Transverse colon (tissue), 4 donors: ENCODE measurements around the gene UBR3. TPM values are rescaled to one million over a fixed set of nuclear protein-coding genes. Genes with fewer than 3 reads are reported as not detected.

ENCODE experiments used
- DNase-seq: peaks from one replicate; pipeline ENCODE4 v3.0.0-alpha.2; 2019
- H3K27ac ChIP-seq, 4 donors: fragments of 200-600 bp; sonication (generic); 2 replicates each; pipeline ENCODE4 v1.5.1; 2016 to 2018; ENCODE audit warnings: inconsistent platforms in 4 of 4
- H3K27me3 ChIP-seq: fragments of 200-600 bp; sonication (generic); 2 replicates; pipeline ENCODE4 v1.5.1; 2017; ENCODE audit warnings: inconsistent platforms
- H3K36me3 ChIP-seq, 4 donors: fragments of 200-600 bp; sonication (generic); 2 replicates each; pipeline ENCODE4 v1.5.1; 2017 to 2019; ENCODE audit warnings: inconsistent platforms in 4 of 4
- H3K4me1 ChIP-seq, 4 donors: fragments of 200-600 bp; sonication (generic); 2 replicates each; pipeline ENCODE4 v1.5.1; 2017 to 2020; ENCODE audit warnings: inconsistent platforms in 4 of 4
- H3K4me3 ChIP-seq, 4 donors: fragments of 200-600 bp; sonication (generic); 1 replicate in 1 of 4; 2 replicates in 3 of 4; pipeline versions ENCODE4 v1.5.1 to v1.6.1; 2017 to 2019; ENCODE audit warnings: inconsistent platforms in 4 of 4
- H3K9me3 ChIP-seq, 2 donors: fragments of 200-600 bp; sonication (generic); 2 replicates each; pipeline ENCODE4 v1.5.1; 2017 to 2019; ENCODE audit warnings: inconsistent platforms in 2 of 2
- EP300 ChIP-seq: sonication (generic); formaldehyde crosslinking; IDR thresholded peaks from one replicate; pipeline ENCODE4 v1.6.1; 2017; ENCODE audit warnings: antibody characterized with exemption, low read depth
- POLR2A ChIP-seq: fragments of 450-650 bp; IDR thresholded peaks from one replicate; pipeline ENCODE4 v1.6.1; 2016; ENCODE audit warnings: antibody characterized with exemption, mild to moderate bottlenecking, moderate library complexity
- POLR2AphosphoS5 ChIP-seq, 3 donors: sonication (generic); formaldehyde crosslinking; IDR thresholded peaks; one replicate each; pipeline ENCODE4 v1.6.1; 2016; ENCODE audit warnings: antibody characterized with exemption in 3 of 3
- WGBS, 2 donors: methylation state at CpG; one replicate each; pipeline ENCODE4 v1.1.5; 2018; ENCODE audit warnings: low coverage in 1 of 2; 5-methylcytosine and 5-hydroxymethylcytosine counted together
- in situ Hi-C, 4 donors: fragments of 200-750 bp; cut with MboI; loops; one replicate each; pipeline versions ENCODE4 v1.15.0 to v1.15.1; 2017; ENCODE audit warnings: low sequenced_read_pairs in 3 of 4, low pct_ligation_motif_present in 1 of 4, low pct_unique_long_range_greater_than_20kb in 1 of 4
- intact Hi-C: fragments of 100-400 bp; cut with DNase I; formaldehyde crosslinking; loops from one replicate; pipeline ENCODE4 v1.15.1; 2023; ENCODE audit warnings: low total_unique reads
- total RNA-seq, 4 donors: library from RNA; depleted of rRNA; stranded (reverse); fragments of >200 nt; gene quantifications; one replicate each; pipeline ENCODE4 v1.1.0, GENCODE V29; 2016
- TF ChIP-seq, protein P1 (sequence below), 5 experiments: fragments of 200-600 bp in 3 of 5; fragments of 450-650 bp in 2 of 5; sonication (generic) in 3 of 5; IDR thresholded peaks; 1 replicate in 2 of 5; 2 replicates in 3 of 5; pipeline ENCODE4 v1.5.1; 2016 to 2017; ENCODE audit warnings: antibody characterized with exemption in 5 of 5, inconsistent platforms in 3 of 5, mild to moderate bottlenecking in 2 of 5, moderate library complexity in 1 of 5

UBR3 gene
- total RNA-seq, 4 donors from 2014 or later: 45.2 to 79.0 (median 74.1) TPM

DNA sequence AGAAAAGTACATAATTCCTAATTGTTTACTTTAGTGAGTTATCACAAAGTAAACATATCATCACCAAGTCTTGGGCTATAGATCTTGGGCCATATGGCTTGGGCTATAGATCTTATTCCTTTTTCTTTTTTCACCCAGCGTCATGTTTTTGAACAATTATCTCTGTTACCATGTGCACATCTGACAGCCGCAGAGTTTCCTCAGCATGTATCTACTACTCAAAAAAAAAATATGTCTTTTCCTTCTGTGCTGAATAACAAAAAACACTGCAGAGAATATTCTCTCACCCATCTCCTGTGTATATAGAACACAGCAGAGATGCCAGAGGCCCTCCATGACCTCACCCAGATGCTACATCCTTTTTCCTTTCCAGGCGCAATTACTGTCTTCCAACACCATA is 274.5 kb downstream of the UBR3 start:
- no peak overlapping the region for H3K27ac ChIP-seq
- in situ Hi-C loops: no loop called here
- WGBS, 2 donors: 17 to 73% methylated on average over 1 to 3 of the region's 3 CpGs
- no peak for DNase-seq
- TF ChIP-seq POLR2AphosphoS5 (IDR thresholded peaks at IDR 0.05) (no peak), EP300 (no peak), POLR2A (no peak)
- no peaks in the 10 kb centered on the region for H3K9me3 ChIP-seq
- no peak overlapping the region for H3K4me3 ChIP-seq
- no peaks in the 10 kb centered on the region for H3K27me3 ChIP-seq
- no peaks in the 10 kb centered on the region for H3K4me1 ChIP-seq
- H3K36me3 ChIP-seq: no peaks in the 10 kb centered on the region
- intact Hi-C loops: no loop called here

DNA sequence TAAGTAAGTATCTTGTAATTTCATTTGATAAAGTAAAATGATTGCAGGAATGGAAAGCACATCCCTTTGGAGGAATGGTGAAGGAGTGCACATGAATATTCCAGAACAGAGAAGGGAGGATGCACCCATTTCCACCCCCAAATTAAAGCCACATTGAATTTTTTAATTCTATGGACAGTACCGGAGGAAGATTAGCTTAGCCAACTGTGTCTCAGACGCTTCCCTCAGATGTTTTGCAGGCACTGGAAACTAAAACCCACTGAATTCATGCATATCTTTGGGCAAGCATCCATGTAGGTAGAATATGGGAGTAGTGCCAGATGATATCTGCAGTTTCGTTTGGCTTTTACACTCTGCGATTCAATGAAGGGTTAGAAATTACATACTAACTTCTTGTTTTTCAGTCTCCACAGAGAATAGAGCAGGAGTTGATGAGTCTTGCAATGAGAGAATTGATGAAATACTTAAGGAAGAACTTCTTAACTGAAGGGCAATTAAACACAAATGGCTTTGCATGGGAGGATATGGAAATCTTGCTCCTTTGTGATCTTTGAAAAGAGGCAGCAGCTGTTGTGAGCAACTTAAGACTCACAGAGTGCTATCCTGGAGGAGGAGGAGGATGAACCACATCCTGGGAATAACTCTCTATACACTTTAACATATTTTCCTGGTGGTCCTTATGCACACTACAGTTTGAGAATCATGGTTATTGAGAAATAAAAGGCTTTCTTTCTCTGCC is 279.0 kb downstream of the UBR3 start:
- TF ChIP-seq EP300 (no peak), POLR2AphosphoS5 (IDR thresholded peaks at IDR 0.05) (no peak), POLR2A (no peak)
- TF ChIP-seq, protein P1, sequence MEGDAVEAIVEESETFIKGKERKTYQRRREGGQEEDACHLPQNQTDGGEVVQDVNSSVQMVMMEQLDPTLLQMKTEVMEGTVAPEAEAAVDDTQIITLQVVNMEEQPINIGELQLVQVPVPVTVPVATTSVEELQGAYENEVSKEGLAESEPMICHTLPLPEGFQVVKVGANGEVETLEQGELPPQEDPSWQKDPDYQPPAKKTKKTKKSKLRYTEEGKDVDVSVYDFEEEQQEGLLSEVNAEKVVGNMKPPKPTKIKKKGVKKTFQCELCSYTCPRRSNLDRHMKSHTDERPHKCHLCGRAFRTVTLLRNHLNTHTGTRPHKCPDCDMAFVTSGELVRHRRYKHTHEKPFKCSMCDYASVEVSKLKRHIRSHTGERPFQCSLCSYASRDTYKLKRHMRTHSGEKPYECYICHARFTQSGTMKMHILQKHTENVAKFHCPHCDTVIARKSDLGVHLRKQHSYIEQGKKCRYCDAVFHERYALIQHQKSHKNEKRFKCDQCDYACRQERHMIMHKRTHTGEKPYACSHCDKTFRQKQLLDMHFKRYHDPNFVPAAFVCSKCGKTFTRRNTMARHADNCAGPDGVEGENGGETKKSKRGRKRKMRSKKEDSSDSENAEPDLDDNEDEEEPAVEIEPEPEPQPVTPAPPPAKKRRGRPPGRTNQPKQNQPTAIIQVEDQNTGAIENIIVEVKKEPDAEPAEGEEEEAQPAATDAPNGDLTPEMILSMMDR (IDR thresholded peaks at IDR 0.05): no peak
- intact Hi-C loops: no loop called here
- no peak for DNase-seq
- Histone ChIP-seq H3K36me3 (no peaks in the 10 kb centered on the region), H3K4me3 (no peak overlapping the region), H3K9me3 (no peaks in the 10 kb centered on the region), H3K27ac (no peak overlapping the region), H3K4me1 (no peaks in the 10 kb centered on the region), H3K27me3 (no peaks in the 10 kb centered on the region)
- WGBS, 2 donors: 80 to 86% methylated on average over 2 to 4 of the region's 4 CpGs
- in situ Hi-C loops: no loop called here

DNA sequence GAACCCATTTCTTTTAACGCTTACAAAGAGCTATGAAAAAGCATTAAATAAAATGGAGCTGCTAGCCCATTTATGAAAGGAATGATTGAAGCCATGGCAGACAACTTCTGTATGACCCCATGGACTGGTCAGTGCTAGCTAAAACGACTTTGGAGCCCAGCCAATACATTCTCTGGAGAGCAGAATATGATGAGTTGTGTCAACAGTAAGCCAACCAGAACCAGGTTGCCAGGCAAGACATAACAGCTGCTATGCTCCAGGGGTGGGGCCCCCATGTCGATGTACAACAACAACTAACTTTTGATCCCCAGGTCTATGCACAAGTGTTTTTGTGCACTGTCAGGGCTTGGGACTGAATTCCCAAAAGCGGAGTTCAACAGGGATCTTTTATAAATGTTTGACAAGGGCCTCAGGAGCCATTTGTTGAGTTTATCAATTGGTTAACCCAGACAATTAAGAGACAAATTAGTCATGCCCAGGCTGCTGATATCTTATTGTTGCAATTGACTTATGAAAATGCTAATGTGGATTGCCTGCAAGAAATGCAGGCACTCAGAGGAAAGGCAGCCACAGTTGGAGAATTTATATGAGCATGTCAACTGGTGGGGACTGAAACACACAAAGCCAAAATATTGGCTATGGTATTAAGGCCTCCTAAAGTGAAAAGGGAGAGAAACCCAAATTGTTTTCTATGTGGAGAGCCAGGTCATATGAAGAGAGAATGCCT is 286.1 kb downstream of the UBR3 start:
- no peaks in the 10 kb centered on the region for H3K27me3 ChIP-seq
- no peak overlapping the region for H3K27ac ChIP-seq
- H3K9me3 ChIP-seq: no peaks in the 10 kb centered on the region
- no peak overlapping the region for H3K4me3 ChIP-seq
- in situ Hi-C loops: no loop called here
- H3K36me3 ChIP-seq: no peaks in the 10 kb centered on the region
- DNase-seq: no peak
- 72 to 100% methylated on average over 1 to 4 of the region's 4 CpGs for WGBS, 2 donors
- intact Hi-C loops: no loop called here
- H3K4me1 ChIP-seq: no peaks in the 10 kb centered on the region
- TF ChIP-seq POLR2AphosphoS5 (IDR thresholded peaks at IDR 0.05): no peak
- TF ChIP-seq EP300: no peak
- no peak for TF ChIP-seq POLR2A
- TF ChIP-seq, protein P1 (IDR thresholded peaks at IDR 0.05): no peak

DNA sequence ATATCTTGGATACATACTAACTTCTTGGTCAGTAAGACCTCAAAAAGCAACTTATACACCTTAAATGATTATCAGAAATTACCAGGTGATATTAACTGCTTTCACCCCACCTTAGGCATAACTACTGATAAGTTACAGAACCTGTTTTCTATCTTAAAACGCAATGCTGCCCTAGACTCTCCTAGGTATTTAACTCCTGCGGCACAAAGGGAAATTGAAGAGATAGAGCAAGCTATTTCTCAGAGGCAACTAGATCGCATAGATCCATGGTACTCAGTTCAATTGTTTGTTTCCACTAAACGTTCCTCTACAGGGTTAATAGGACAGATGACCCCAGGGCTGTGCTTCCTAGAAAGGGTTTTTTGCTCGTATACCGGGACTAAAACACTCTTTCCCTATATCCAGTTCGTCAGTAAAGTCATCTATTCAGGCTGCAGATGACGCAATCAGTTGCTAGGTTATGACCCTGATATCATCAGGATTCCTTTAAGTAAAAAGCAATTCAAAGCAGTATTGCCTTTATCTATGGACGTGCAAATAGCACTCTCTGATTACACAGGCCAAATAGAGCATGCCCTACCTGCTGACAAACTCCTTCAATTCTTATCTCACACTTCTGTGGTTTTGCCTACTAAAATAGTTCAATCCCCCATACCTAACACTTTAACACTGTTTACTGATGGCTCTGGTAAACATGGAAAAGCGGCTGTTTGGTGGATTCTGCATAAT is 288.4 kb downstream of the UBR3 start:
- Histone ChIP-seq H3K36me3 (no peaks in the 10 kb centered on the region), H3K4me3 (no peak overlapping the region), H3K9me3 (no peaks in the 10 kb centered on the region), H3K4me1 (no peaks in the 10 kb centered on the region), H3K27ac (no peak overlapping the region), H3K27me3 (no peaks in the 10 kb centered on the region)
- in situ Hi-C loops: no loop called here
- 47 to 51% methylated on average over 9 to 10 of the region's 10 CpGs for WGBS, 2 donors
- no peak for DNase-seq
- intact Hi-C loops: no loop called here
- TF ChIP-seq, protein P1 (IDR thresholded peaks at IDR 0.05): no peak
- TF ChIP-seq POLR2A: no peak
- TF ChIP-seq POLR2AphosphoS5 (IDR thresholded peaks at IDR 0.05): no peak
- no peak for TF ChIP-seq EP300
